ENCODE measurements around the gene EVI5. TPM values are rescaled to one million over a fixed set of nuclear protein-coding genes. Genes with fewer than 3 reads are reported as not detected.
"Not testable (repeated sequence)": the region's sequence is repeated elsewhere in the genome, so short reads cannot be mapped to it uniquely, and the experiment has no call there.

EVI5 gene
- total RNA-seq, 1 experiment from 2014 or later = 38.2 TPM

DNA sequence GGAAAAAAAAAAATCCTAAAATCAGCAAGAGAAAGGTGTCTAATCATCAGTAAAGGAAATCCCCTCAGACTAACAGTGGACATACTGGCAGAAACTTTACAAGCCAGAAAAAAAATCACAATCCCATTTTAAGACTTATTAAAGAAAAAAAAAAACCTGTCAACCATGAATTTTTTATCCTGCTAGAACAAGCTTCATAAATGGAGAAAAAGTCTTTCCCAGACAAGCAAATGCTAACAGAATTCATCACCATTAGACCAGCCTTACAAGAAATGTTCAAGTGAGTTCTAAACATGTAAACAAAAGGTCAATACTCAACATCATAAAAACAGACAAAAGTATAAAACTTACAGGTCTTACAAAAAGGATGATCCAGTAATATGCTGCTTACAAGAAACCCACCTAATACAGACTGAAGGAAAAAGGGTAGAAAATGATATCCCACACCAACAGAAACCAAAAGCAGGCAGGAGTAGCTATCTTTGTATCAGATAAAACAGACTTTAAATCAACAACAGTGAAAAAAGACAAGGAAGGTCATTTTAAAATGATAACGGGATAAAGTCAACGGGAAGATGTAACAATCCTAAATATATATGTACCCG lies 129.6 kb downstream of the EVI5 start:
- no peak for DNase-seq
- peaks cover 19% of the 10 kb centered on the region; the same call in 1 of the 2 replicates for H3K9me3 ChIP-seq (ENCODE audit: low read length)
- no peaks in the 10 kb centered on the region for H3K27me3 ChIP-seq (ENCODE audit: low read length)
- no peaks in the 10 kb centered on the region for H3K9me2 ChIP-seq (replicated peaks; ENCODE audit: low read length)
- no TSS peak for BruUV-seq (replicated peaks)
- CTCF ChIA-PET = no interaction called here
- no peak for ATAC-seq
- no peaks in the 10 kb centered on the region for H3F3A ChIP-seq (ENCODE audit: low read length, unreplicated experiment)
- intact Hi-C loops (cut with micrococcal nuclease) = no loop called here
- H3K4me3 ChIP-seq (ENCODE audit: low read length) = no peak overlapping the region
- H3K27ac ChIP-seq (ENCODE audit: low read length) = no peak overlapping the region
- POLR2A ChIA-PET (ENCODE audit: unreplicated experiment) = no interaction called here
- H4K20me1 ChIP-seq (ENCODE audit: low read length) = no peaks in the 10 kb centered on the region
- no peak overlapping the region for H3K4me2 ChIP-seq (ENCODE audit: low read length)
- no peaks in the 10 kb centered on the region for H3K4me1 ChIP-seq (ENCODE audit: insufficient read depth, low read length)
- no peak for TF ChIP-seq CTCF (conservative IDR thresholded peaks at IDR 0.05; ENCODE audit: low read depth, low read length)
- TF ChIP-seq EZH2phosphoT487 (IDR thresholded peaks at IDR 0.05; ENCODE audit: borderline replicate concordance, low read length) = no peak
- TF ChIP-seq EZH2 (IDR thresholded peaks at IDR 0.05; ENCODE audit: low read length, unreplicated experiment) = no peak
- no peak overlapping the region for H3K9ac ChIP-seq (ENCODE audit: low read length)
- H2AFZ ChIP-seq (ENCODE audit: low read length) = no peak overlapping the region
- H3K79me2 ChIP-seq (ENCODE audit: low read length) = no peaks in the 10 kb centered on the region
- peaks cover 23% of the 10 kb centered on the region; the same call in 1 of the 2 replicates for H3K36me3 ChIP-seq (ENCODE audit: low read depth, low read length)

- Histone ChIP-seq H3K9me3 (ENCODE audit: low read length) (peaks cover 19% of the 10 kb centered on the region; the same call in 1 of the 2 replicates), H3K4me2 (ENCODE audit: low read length) (no peak overlapping the region), H3K4me3 (ENCODE audit: low read length) (no peak overlapping the region), H3K27ac (ENCODE audit: low read length) (no peak overlapping the region), H3K27me3 (ENCODE audit: low read length) (no peaks in the 10 kb centered on the region), H3K79me2 (ENCODE audit: low read length) (no peaks in the 10 kb centered on the region), H3K4me1 (ENCODE audit: insufficient read depth, low read length) (no peaks in the 10 kb centered on the region), H3K36me3 (ENCODE audit: low read depth, low read length) (peaks cover 23% of the 10 kb centered on the region; the same call in 1 of the 2 replicates), H2AFZ (ENCODE audit: low read length) (no peak overlapping the region), H3K9me2 (replicated peaks; ENCODE audit: low read length) (no peaks in the 10 kb centered on the region), H3K9ac (ENCODE audit: low read length) (no peak overlapping the region), H3F3A (ENCODE audit: low read length, unreplicated experiment) (no peaks in the 10 kb centered on the region), H4K20me1 (ENCODE audit: low read length) (no peaks in the 10 kb centered on the region)
- ChIA-PET CTCF (no interaction called here), POLR2A (ENCODE audit: unreplicated experiment) (no interaction called here)
- no peak for TF ChIP-seq CTCF (conservative IDR thresholded peaks at IDR 0.05; ENCODE audit: low read depth, low read length)
- no peak for TF ChIP-seq EZH2phosphoT487 (IDR thresholded peaks at IDR 0.05; ENCODE audit: borderline replicate concordance, low read length)
- no peak for TF ChIP-seq EZH2 (IDR thresholded peaks at IDR 0.05; ENCODE audit: low read length, unreplicated experiment)
- intact Hi-C loops (cut with micrococcal nuclease) = no loop called here
- no TSS peak for BruUV-seq (replicated peaks)
- DNase-seq (no peak), ATAC-seq (no peak)
These were observed 131.1 kb downstream of the EVI5 start for GRCh38 chr1:92653605-92654381.

- H3K9ac ChIP-seq (ENCODE audit: low read length); intact Hi-C loops (cut with micrococcal nuclease); ATAC-seq; H3K9me2 ChIP-seq (replicated peaks; ENCODE audit: low read length); H4K20me1 ChIP-seq (ENCODE audit: low read length); H3K9me3 ChIP-seq (ENCODE audit: low read length); H3K4me3 ChIP-seq (ENCODE audit: low read length); H3K79me2 ChIP-seq (ENCODE audit: low read length); H3K27me3 ChIP-seq (ENCODE audit: low read length); DNase-seq; BruUV-seq (replicated peaks); H3K36me3 ChIP-seq (ENCODE audit: low read depth, low read length); H3F3A ChIP-seq (ENCODE audit: low read length, unreplicated experiment); CTCF ChIA-PET; H3K4me1 ChIP-seq (ENCODE audit: insufficient read depth, low read length); H2AFZ ChIP-seq (ENCODE audit: low read length); H3K27ac ChIP-seq (ENCODE audit: low read length); H3K4me2 ChIP-seq (ENCODE audit: low read length); POLR2A ChIA-PET (ENCODE audit: unreplicated experiment): not testable (repeated sequence)
These were observed 144.2 kb downstream of the EVI5 start for GRCh38 chr1:92640686-92641085.

Data from PC-3 (cell line).